HCT116 (cell line): ENCODE results near the gene KLRG1.

ENCODE experiments used
- JUND ChIP-seq: IDR thresholded peaks from 2 replicates; pipeline ENCODE4 v1.6.1; 2012
- POLR2A ChIP-seq: IDR thresholded peaks from 2 replicates; pipeline ENCODE4 v1.7.0; 2011; ENCODE audit warnings: borderline replicate concordance; ENCODE audit not compliant: insufficient read depth, insufficient read length; ENCODE audit errors: extremely low read depth
- SIN3A ChIP-seq: IDR thresholded peaks from 2 replicates; pipeline ENCODE4 v1.6.1; 2012; ENCODE audit warnings: low read depth
- SP1 ChIP-seq: IDR thresholded peaks from 2 replicates; pipeline ENCODE4 v1.6.1; 2012; ENCODE audit warnings: low read depth
- ZFX ChIP-seq: fragments of 450-650 bp; IDR thresholded peaks from 2 replicates; pipeline ENCODE4 v1.6.1; 2017
- TF ChIP-seq, protein P1 (sequence below), 3 experiments: fragments of 200-600 bp in 1 of 3; sonication (generic) in 1 of 3; IDR thresholded peaks in 2 of 3; conservative IDR thresholded peaks in 1 of 3; 2 replicates each; pipeline ENCODE4 v1.5.1; 2012 to 2017; ENCODE audit warnings: low read depth in 2 of 3, low read length in 2 of 3, antibody characterized with exemption in 1 of 3, borderline replicate concordance in 1 of 3, control low read depth in 1 of 3, mild to moderate bottlenecking in 1 of 3, mixed read lengths in 1 of 3, mixed run types in 1 of 3, moderate library complexity in 1 of 3; ENCODE audit not compliant: insufficient read depth in 1 of 3

DNA sequence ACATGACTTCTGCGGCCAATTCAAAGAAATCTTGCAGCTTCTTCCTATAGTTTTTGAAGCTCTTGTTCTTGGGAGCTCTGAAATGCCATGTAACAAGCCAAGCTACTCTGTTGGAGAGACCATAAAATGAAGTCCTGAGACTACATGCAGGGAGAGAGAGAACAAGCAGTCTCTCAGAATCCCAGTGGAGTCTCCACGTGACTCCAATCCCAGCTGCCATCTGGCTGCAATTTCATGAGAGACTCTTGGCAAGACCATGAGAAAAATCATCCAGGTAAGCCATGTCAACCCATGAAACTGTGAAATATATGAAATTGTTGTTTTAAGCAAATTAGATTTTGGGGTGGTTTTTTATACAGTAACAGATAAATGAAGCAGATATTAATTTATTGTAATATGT lies 54.4 kb downstream of the KLRG1 start:
- TF ChIP-seq, protein P1, sequence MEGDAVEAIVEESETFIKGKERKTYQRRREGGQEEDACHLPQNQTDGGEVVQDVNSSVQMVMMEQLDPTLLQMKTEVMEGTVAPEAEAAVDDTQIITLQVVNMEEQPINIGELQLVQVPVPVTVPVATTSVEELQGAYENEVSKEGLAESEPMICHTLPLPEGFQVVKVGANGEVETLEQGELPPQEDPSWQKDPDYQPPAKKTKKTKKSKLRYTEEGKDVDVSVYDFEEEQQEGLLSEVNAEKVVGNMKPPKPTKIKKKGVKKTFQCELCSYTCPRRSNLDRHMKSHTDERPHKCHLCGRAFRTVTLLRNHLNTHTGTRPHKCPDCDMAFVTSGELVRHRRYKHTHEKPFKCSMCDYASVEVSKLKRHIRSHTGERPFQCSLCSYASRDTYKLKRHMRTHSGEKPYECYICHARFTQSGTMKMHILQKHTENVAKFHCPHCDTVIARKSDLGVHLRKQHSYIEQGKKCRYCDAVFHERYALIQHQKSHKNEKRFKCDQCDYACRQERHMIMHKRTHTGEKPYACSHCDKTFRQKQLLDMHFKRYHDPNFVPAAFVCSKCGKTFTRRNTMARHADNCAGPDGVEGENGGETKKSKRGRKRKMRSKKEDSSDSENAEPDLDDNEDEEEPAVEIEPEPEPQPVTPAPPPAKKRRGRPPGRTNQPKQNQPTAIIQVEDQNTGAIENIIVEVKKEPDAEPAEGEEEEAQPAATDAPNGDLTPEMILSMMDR (IDR thresholded peaks at IDR 0.05 in 2 of 3, conservative IDR thresholded peaks at IDR 0.05 in 1 of 3; ENCODE audit: borderline replicate concordance in 1 of 3, insufficient read depth in 1 of 3, low read depth in 2 of 3, low read length in 2 of 3), result no peak
- TF ChIP-seq ZFX, result no peak
- no peak for TF ChIP-seq SIN3A
- no peak for TF ChIP-seq SP1
- no peak for TF ChIP-seq POLR2A
- TF ChIP-seq JUND, result no peak
